HG03521 (cell line): ENCODE measurements around the gene EQTN.

Experiments used
- ATAC-seq: cut with Tn5 transposase; IDR thresholded peaks from one replicate; pipeline ENCODE4 v1.9.1; 2021; ENCODE audit warnings: mild to moderate bottlenecking, moderate library complexity; ENCODE audit not compliant: unreplicated experiment

The EQTN gene

GRCh38 chr9:27297050-27297449, at the start of gene EQTN:
EQTN (minus strand) TSS chr9:27297150; CDS start chr9:27297055, 95 bp downstream.
- no peak for ATAC-seq

GRCh38 chr9:27344776-27345175, 47.8 kb upstream of the EQTN start:
- no peak for ATAC-seq

- ATAC-seq, result no peak
These were observed 44.8 kb upstream of the EQTN start for GRCh38 chr9:27341545-27342294.

GRCh38 chr9:27340961-27341511, 44.1 kb upstream of the EQTN start:
- ATAC-seq, result no peak

- no peak for ATAC-seq
These were observed 43.3 kb upstream of the EQTN start for GRCh38 chr9:27340285-27340674.

- ATAC-seq, result no peak
These were observed 42.8 kb upstream of the EQTN start for GRCh38 chr9:27339661-27340284.

- no peak for ATAC-seq
These were observed 41.6 kb upstream of the EQTN start for GRCh38 chr9:27338527-27338903.

- no peak for ATAC-seq
These were observed 41.0 kb upstream of the EQTN start for GRCh38 chr9:27337833-27338526.

- no peak for ATAC-seq
These were observed 40.3 kb upstream of the EQTN start for GRCh38 chr9:27337236-27337635.

GRCh38 chr9:27336829-27337228, 39.9 kb upstream of the EQTN start:
- no peak for ATAC-seq

GRCh38 chr9:27336126-27336525, 39.2 kb upstream of the EQTN start:
- ATAC-seq, result no peak

GRCh38 chr9:27335075-27335474, 38.1 kb upstream of the EQTN start:
- no peak for ATAC-seq

- ATAC-seq, result no peak
These were observed 36.5 kb upstream of the EQTN start for GRCh38 chr9:27333241-27334052.

GRCh38 chr9:27331393-27331792, 34.4 kb upstream of the EQTN start:
- ATAC-seq, result no peak

- no peak for ATAC-seq
These were observed 32.3 kb upstream of the EQTN start for GRCh38 chr9:27329291-27329690.

- no peak for ATAC-seq
These were observed 31.5 kb upstream of the EQTN start for GRCh38 chr9:27328483-27328882.

GRCh38 chr9:27311184-27311583, 14.2 kb upstream of the EQTN start:
- no peak for ATAC-seq

- no peak for ATAC-seq
These were observed 13.6 kb upstream of the EQTN start for GRCh38 chr9:27310582-27310981.

- ATAC-seq, result no peak
These were observed 11.9 kb upstream of the EQTN start for GRCh38 chr9:27308691-27309390.

- ATAC-seq, result no peak
These were observed 7.6 kb upstream of the EQTN start for GRCh38 chr9:27304521-27304920.
